ENCODE measurements around the gene GRIN2A.

DNA sequence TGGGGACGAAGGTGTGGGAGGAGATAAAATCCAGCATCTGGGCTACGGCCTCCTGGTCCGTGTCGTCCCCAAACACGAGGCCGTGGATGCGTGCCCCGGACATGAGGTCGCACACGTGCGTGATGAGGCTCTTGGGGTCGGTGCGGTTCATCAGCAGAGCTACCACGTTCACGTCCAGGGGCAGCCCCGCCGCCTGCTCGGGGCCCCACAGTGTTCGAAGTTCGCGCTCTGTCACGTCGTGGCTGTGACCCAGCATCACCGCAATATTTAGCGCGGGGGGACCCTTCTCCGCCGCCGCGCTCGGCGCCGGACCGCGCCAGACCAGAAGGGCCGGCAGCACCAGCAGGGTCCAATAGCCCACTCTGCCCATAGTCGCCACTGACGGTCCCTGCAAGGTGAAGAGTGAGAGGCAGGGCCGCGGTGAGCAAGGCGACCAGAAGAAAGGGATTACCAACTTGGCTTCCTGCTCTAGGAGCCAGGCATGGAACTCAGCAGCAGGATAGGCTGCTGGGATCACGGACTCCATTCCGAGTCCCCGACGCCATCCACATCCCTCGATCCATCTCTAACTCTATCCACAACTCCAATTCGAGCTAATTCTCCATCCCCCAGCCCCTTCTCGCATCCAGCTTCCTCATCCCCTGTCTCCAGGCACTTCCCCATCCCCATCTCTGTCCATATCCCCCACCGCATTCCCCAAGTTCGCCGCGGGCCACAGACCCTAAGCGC lies 2.0 kb downstream of the GRIN2A start:
- TF ChIP-seq GATA1 (IDR thresholded peaks at IDR 0.05; ENCODE audit: low read depth, low read length) (no peak), POLR2A (IDR thresholded peaks at IDR 0.05; ENCODE audit: low read length) (no peak)

All from erythroblast (primary cell).